Measurements from ENCODE around the gene SYDE2. TPM values are rescaled to one million over a fixed set of nuclear protein-coding genes. Genes with fewer than 3 reads are reported as not detected.

SYDE2 gene
- total RNA-seq, 1 donor from 2014 or later, result 17.0 TPM

- no peak for DNase-seq (ENCODE audit: low spot score)
Observed at GRCh38 chr1:85132078-85132720, 68.6 kb downstream of the SYDE2 start.

- no peak for DNase-seq (ENCODE audit: low spot score)
Observed at GRCh38 chr1:85128316-85128715, 72.5 kb downstream of the SYDE2 start.

DNA sequence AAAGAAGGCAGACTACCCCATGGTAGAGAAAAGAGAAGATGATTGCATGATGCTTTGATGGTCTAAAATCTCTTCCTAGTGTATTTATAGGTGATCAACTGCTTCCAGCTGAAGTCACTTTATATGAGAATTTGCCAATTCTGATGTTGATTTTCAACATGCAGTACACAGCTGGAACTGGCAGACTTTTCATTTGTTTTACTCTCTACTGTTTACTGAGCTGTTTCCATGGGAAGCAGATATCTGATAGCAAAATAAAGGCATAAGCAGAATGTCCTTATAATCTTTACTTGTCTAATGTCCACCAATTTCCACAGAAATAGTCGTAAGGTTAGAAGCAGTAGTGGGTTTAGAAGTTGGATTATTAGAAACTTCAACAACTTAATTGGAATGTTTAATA is 74.9 kb downstream of the SYDE2 start:
- no peak for DNase-seq (ENCODE audit: low spot score)

GRCh38 chr1:85124091-85124490 is 76.7 kb downstream of the SYDE2 start:
- DNase-seq (ENCODE audit: low spot score), result no peak

DNA sequence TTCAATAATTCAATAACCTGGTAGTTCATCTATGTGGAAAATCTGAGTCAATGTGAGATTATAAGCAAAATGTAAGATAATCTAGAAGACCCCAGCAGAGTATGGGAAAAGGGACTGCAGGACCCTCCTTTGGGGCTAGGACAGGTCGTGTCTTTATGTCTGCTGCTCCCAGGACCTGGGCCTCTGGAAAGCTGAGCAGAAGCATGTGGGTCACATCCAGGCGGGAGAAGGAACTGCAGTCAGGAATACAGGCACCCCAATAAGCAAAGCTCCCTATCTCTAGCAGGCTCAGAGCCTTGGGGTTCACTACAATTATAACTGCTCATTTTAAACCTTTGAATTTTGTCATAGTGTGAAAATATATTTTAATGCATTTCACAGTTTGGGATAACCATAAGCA is 78.6 kb downstream of the SYDE2 start:
- DNase-seq (ENCODE audit: low spot score), result no peak

GRCh38 chr1:85121744-85122143 is 79.1 kb downstream of the SYDE2 start:
- DNase-seq (ENCODE audit: low spot score), result no peak

- DNase-seq (ENCODE audit: low spot score), result no peak
Observed at GRCh38 chr1:85118751-85119150, 82.1 kb downstream of the SYDE2 start.

DNA sequence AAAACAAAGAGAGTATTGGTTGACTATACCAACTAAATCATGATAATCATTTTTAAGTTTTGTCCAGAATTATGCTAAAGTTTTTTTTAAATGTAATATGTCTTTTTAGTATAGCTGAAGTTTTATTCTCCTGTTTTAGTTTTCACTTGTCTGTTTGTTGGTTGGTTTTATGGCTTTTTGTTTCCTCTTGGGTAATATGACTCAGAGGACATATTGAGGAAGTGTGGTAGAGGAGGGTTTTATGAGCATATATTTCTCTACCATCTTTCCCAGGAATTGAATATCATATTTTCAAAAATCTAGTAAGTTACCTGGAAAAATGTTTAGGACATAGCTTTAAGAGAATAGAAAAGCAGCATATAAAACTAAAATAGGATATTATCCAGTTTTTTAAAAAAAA is 84.0 kb downstream of the SYDE2 start:
- no peak for DNase-seq (ENCODE audit: low spot score)

GRCh38 chr1:85115933-85116332 is 84.9 kb downstream of the SYDE2 start:
- DNase-seq (ENCODE audit: low spot score), result no peak

GRCh38 chr1:85111695-85112094 is 89.1 kb downstream of the SYDE2 start:
- no peak for DNase-seq (ENCODE audit: low spot score)

GRCh38 chr1:85109475-85109874 is 91.3 kb downstream of the SYDE2 start:
- DNase-seq (ENCODE audit: low spot score), result peak; percentile 58

Other genes starting within 250 kb of the SYDE2 start
- gene MCOLN2, start 203.9 kb downstream of the SYDE2 start, total RNA-seq, result 2.0 TPM
- 3.2 TPM for gene MCOLN3, start 152.5 kb downstream of the SYDE2 start, total RNA-seq
- 30.0 TPM for gene C1orf52, start 58.6 kb upstream of the SYDE2 start, total RNA-seq
- 34.9 TPM for gene BCL10, start 75.6 kb upstream of the SYDE2 start, total RNA-seq

All from ureter (tissue), 1 donor.